Right lobe of liver (tissue), 6 donors: Measurements from ENCODE around the gene PAXX. TPM values are rescaled to one million over a fixed set of nuclear protein-coding genes. Genes with fewer than 3 reads are reported as not detected.

Experiments used
- ATAC-seq, 4 donors: fragments of 200-7000 bp; cut with Tn5 transposase; one replicate each; pipeline ENCODE4 v1.9.1; 2020; ENCODE audit warnings: mild to moderate bottlenecking in 4 of 4, moderate library complexity in 4 of 4
- DNase-seq, 3 donors: peaks; one replicate each; pipeline ENCODE4 v3.0.0-alpha.2; 2020
- H3K27ac ChIP-seq, 3 donors: fragments of 200-600 bp; one replicate each; pipeline ENCODE4 v1.8.0; 2022
- H3K27me3 ChIP-seq, 2 donors: fragments of 200-600 bp; one replicate each; pipeline ENCODE4 v1.8.0; 2022
- H3K36me3 ChIP-seq, 4 donors: fragments of 200-600 bp; sonication (generic) in 1 of 4; one replicate each; pipeline versions ENCODE4 v1.5.1 to v1.8.0; 2017 to 2022; ENCODE audit warnings: control low read depth in 1 of 4
- H3K4me1 ChIP-seq, 4 donors: fragments of 200-600 bp; sonication (generic) in 1 of 4; one replicate each; pipeline versions ENCODE4 v1.5.1 to v1.8.0; 2017 to 2022; ENCODE audit warnings: control low read depth in 1 of 4
- H3K4me3 ChIP-seq, 3 donors: fragments of 200-600 bp; one replicate each; pipeline ENCODE4 v1.8.0; 2022
- H3K9me3 ChIP-seq, 4 donors: fragments of 200-600 bp; sonication (generic) in 1 of 4; one replicate each; pipeline versions ENCODE4 v1.5.1 to v1.8.0; 2017 to 2022; ENCODE audit warnings: control low read depth in 1 of 4
- CTCF ChIP-seq, 4 donors: fragments of 200-600 bp in 3 of 4; fragments of 450-650 bp in 1 of 4; IDR thresholded peaks; one replicate each; pipeline versions ENCODE4 v1.5.1 to v1.8.0; 2016 to 2022; ENCODE audit warnings: antibody characterized with exemption in 4 of 4, mild to moderate bottlenecking in 2 of 4
- POLR2A ChIP-seq: fragments of 450-650 bp; IDR thresholded peaks from one replicate; pipeline ENCODE4 v1.6.1; 2017; ENCODE audit warnings: antibody characterized with exemption, mild to moderate bottlenecking
- whole genome bisulfite sequencing: methylation state at CpG from one replicate; pipeline ENCODE4 v1.1.6; 2018; ENCODE audit warnings: low coverage, low lambda C conversion rate; ENCODE audit not compliant: insufficient coverage; ENCODE audit errors: missing lambda C conversion rate; 5-methylcytosine and 5-hydroxymethylcytosine counted together
- intact Hi-C, 2 donors: fragments of 100-400 bp; cut with DNase I; formaldehyde crosslinking; loops; one replicate each; pipeline versions ENCODE4 v1.11.2 to v1.14.1; 2022
- total RNA-seq, 6 experiments: library from RNA; depleted of rRNA in 2 of 6; stranded (reverse); fragments of >200 nt in 2 of 6; fragmentation: NEBNext Ultra II Directional in 3 of 6; extraction: Animal tissue kit (Norgen Biotek cat#: 25700) in 3 of 6; gene quantifications; one replicate each; pipeline versions ENCODE4 v1.1.0 to v1.2.4, GENCODE V29; 2016 to 2023
- donor health status: DM: no; HTN: yes; CAD: no.
- donor health status: DM: no; HTN: no; CAD: no.
- donor health status: DM: no; HTN: no; CAD: no.
- donor health status: DM: no; HTN: yes; CAD: no.
- donor health status: DM: no; HTN: yes; CAD: no.

Gene PAXX
- total RNA-seq, 6 experiments from 2014 or later = 13.8 to 34.5 (median 23.3) TPM

GRCh38 chr9:136960938-136961275 is 31.3 kb upstream of the PAXX start:
- intact Hi-C loops = no loop called here
- no CpG with 5 or more reads among the region's 15 CpGs for WGBS
- DNase-seq = no peak
- H3K9me3 ChIP-seq = no peaks in the 10 kb centered on the region
- no peak for TF ChIP-seq POLR2A
- no peak for TF ChIP-seq CTCF (IDR thresholded peaks at IDR 0.05)
- no peaks in the 10 kb centered on the region for H3K36me3 ChIP-seq
- no peak for ATAC-seq
- no peak overlapping the region for H3K4me3 ChIP-seq
- no peaks in the 10 kb centered on the region for H3K27me3 ChIP-seq
- no peak overlapping the region for H3K27ac ChIP-seq
- no peaks in the 10 kb centered on the region for H3K4me1 ChIP-seq

DNA sequence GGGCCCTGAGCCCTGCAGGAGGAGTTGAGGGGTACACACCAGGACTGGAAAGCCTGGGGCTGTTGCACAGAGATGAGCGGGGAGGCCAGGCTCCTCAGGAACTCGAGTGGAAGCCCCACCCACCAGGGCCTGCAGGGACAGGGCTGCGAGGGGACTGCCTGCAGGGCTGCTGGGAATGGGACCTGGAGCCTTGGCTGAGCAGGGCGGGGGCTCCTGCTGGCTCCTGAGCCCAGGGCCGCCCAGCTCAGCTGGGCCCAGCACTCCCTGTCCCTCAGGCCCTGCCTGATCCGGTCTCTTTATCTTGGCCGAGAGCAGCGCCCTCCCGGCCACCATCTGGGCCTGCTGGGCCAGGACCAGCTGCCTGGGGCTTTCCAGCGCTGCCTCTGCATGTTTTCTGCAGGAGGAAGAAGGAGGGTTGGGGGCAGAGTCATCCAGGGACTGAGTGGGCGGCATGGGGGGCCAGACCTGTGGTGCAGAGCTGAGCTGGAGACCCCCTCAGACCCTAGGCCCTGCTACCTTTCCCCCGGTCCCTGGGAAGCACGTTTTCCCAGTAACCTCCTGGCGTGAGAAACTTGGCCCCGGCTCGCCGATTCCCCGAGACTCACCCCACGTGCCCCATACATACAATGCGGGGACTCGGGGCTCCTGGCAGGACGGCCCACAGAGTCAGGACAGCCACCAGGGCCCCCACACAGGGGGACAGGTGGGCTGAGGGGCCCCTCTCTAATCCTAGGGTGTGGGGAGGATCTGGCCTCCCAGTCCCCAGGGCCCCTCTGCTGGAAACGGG is 30.8 kb upstream of the PAXX start:
- WGBS = 70% methylated on average over 6 of the region's 23 CpGs
- intact Hi-C loops = no loop called here
- no peaks in the 10 kb centered on the region for H3K4me1 ChIP-seq
- H3K27me3 ChIP-seq = no peaks in the 10 kb centered on the region
- no peaks in the 10 kb centered on the region for H3K9me3 ChIP-seq
- no peak for TF ChIP-seq CTCF (IDR thresholded peaks at IDR 0.05)
- ATAC-seq (peak; percentile 25 to 42 (median 34)), DNase-seq (no peak)
- H3K27ac ChIP-seq = no peak overlapping the region
- H3K4me3 ChIP-seq = no peak overlapping the region
- H3K36me3 ChIP-seq = no peaks in the 10 kb centered on the region

GRCh38 chr9:136962163-136962562 is 30.1 kb upstream of the PAXX start:
- no peak for ATAC-seq
- H3K27me3 ChIP-seq = no peaks in the 10 kb centered on the region
- H3K36me3 ChIP-seq = no peaks in the 10 kb centered on the region
- no peak overlapping the region for H3K27ac ChIP-seq
- no peaks in the 10 kb centered on the region for H3K4me1 ChIP-seq
- no peak overlapping the region for H3K4me3 ChIP-seq
- DNase-seq = no peak
- WGBS = 90% methylated on average over 7 of the region's 9 CpGs
- TF ChIP-seq CTCF (IDR thresholded peaks at IDR 0.05) (no peak), POLR2A (no peak)
- intact Hi-C loops = no loop called here
- H3K9me3 ChIP-seq = no peaks in the 10 kb centered on the region

GRCh38 chr9:136962701-136963248 is 29.4 kb upstream of the PAXX start:
- Histone ChIP-seq H3K27me3 (no peaks in the 10 kb centered on the region), H3K36me3 (no peaks in the 10 kb centered on the region), H3K4me1 (no peaks in the 10 kb centered on the region), H3K4me3 (no peak overlapping the region), H3K27ac (no peak overlapping the region), H3K9me3 (no peaks in the 10 kb centered on the region)
- ATAC-seq (no peak), DNase-seq (no peak)
- intact Hi-C loops = no loop called here
- 100% methylated on average over 1 of the region's 11 CpGs for WGBS
- no peak for TF ChIP-seq CTCF (IDR thresholded peaks at IDR 0.05)
- TF ChIP-seq POLR2A = no peak
